ENCODE data around the gene TMEM165. TPM values are rescaled to one million over a fixed set of nuclear protein-coding genes. Genes with fewer than 3 reads are reported as not detected.

TMEM165 gene
- total and polyA plus RNA-seq, 9 donors: 36.6 to 51.9 (median 46.5) TPM

DNA sequence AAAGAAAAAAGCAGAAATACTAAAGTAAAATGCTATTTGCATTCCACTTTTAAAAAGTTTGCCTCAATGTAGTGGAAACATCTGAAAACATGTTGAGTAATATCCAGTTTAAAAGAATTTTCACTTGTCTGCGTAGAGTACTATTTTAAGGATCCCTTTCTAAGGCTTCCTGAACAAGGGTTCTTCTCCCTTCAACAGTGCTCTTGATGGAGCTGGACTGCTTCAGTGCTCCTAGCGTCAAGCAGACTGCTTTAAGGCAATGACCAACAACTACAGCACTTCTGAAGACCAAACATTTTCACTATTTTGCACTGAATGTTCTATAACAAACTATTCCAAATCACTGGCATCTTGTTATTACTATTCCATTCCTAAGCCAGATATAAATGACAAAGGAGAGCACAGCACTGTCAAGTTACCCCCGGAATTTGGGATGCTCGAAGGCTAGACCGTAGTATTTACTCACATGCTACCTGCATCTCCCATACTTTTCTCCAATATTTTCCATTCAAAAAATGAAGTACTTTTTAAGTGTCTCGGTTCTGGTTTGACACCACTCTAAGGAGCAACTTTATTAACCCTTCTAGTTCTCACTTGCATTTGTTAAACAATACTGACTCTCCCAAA, 36.1 kb downstream of the TMEM165 start:
- WGBS (ENCODE audit: insufficient coverage): 56% methylated on average over 3 of the region's 6 CpGs
- Histone ChIP-seq H3K27me3 (ENCODE audit: control insufficient read depth, insufficient read depth, low read length) (no peaks in the 10 kb centered on the region), H3K36me3 (ENCODE audit: control insufficient read depth, insufficient read depth, low read length) (peaks cover 26% of the 10 kb centered on the region), H3K27ac (ENCODE audit: low read length) (no peak overlapping the region), H3K4me1 (ENCODE audit: control insufficient read depth, insufficient read depth, low read length) (no peaks in the 10 kb centered on the region), H3K9me3 (replicated peaks; ENCODE audit: control insufficient read depth, low read depth, low read length) (no peaks in the 10 kb centered on the region), H3K4me3 (ENCODE audit: low read length) (no peak overlapping the region)
- DNase-seq: no peak

DNA sequence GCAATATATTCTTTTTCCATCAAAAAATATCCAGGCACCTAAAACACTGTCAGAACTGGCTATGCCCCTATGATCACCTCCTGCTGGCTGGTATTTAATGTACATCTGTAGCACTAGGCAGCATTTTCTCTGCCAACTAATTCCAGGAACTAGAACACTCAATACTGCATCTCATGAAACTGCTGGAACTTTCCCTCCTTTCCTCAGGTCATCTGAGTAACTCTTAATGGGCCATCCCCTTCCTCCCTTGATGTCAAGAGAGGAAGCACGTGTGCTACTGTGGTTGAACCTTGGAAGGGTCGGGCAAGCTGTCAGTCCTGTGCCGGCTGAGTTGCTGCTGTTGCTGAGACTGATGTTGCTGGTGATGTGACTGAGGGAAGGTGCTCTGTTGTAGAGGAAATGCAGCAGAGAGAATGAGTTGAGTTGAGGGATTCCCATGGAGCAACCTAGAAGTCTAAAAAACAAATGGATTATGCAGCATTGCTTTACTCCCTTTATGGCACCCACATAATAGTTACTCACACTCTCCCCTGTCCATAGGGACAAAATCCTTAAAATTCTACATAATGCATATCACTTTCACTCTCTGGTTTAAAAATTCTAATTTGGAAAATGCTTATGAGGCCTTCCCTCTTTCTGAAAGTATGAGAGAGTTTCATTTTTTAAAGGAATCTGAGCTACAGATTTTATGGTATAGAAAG, 39.5 kb downstream of the TMEM165 start:
- no CpG with 5 or more reads among the region's 3 CpGs for WGBS (ENCODE audit: insufficient coverage)
- H3K27me3 ChIP-seq (ENCODE audit: control insufficient read depth, insufficient read depth, low read length): no peaks in the 10 kb centered on the region
- H3K27ac ChIP-seq (ENCODE audit: low read length): no peak overlapping the region
- H3K4me3 ChIP-seq (ENCODE audit: low read length): no peak overlapping the region
- H3K36me3 ChIP-seq (ENCODE audit: control insufficient read depth, insufficient read depth, low read length): peaks cover 23% of the 10 kb centered on the region
- peak; percentile 27 for DNase-seq
- H3K9me3 ChIP-seq (replicated peaks; ENCODE audit: control insufficient read depth, low read depth, low read length): no peaks in the 10 kb centered on the region
- H3K4me1 ChIP-seq (ENCODE audit: control insufficient read depth, insufficient read depth, low read length): no peaks in the 10 kb centered on the region

- H3K4me1 ChIP-seq (ENCODE audit: control insufficient read depth, insufficient read depth, low read length): no peaks in the 10 kb centered on the region
- H3K27ac ChIP-seq (ENCODE audit: low read length): no peak overlapping the region
- no peaks in the 10 kb centered on the region for H3K27me3 ChIP-seq (ENCODE audit: control insufficient read depth, insufficient read depth, low read length)
- peaks cover 29% of the 10 kb centered on the region for H3K36me3 ChIP-seq (ENCODE audit: control insufficient read depth, insufficient read depth, low read length)
- H3K4me3 ChIP-seq (ENCODE audit: low read length): no peak overlapping the region
- WGBS (ENCODE audit: insufficient coverage): 80% methylated on average over 1 of the region's 5 CpGs
- DNase-seq: no peak
- H3K9me3 ChIP-seq (replicated peaks; ENCODE audit: control insufficient read depth, low read depth, low read length): no peaks in the 10 kb centered on the region
Measured at GRCh38 chr4:55437356-55437796, 41.6 kb downstream of the TMEM165 start.

- Histone ChIP-seq H3K27ac (ENCODE audit: low read length) (no peak overlapping the region), H3K9me3 (replicated peaks; ENCODE audit: control insufficient read depth, low read depth, low read length) (no peaks in the 10 kb centered on the region), H3K4me1 (ENCODE audit: control insufficient read depth, insufficient read depth, low read length) (no peaks in the 10 kb centered on the region), H3K27me3 (ENCODE audit: control insufficient read depth, insufficient read depth, low read length) (no peaks in the 10 kb centered on the region), H3K4me3 (ENCODE audit: low read length) (no peak overlapping the region), H3K36me3 (ENCODE audit: control insufficient read depth, insufficient read depth, low read length) (peaks cover 27% of the 10 kb centered on the region)
- DNase-seq: no peak
- no CpG with 5 or more reads among the region's 3 CpGs for WGBS (ENCODE audit: insufficient coverage)
Measured at GRCh38 chr4:55437823-55438222, 42.1 kb downstream of the TMEM165 start.

DNA sequence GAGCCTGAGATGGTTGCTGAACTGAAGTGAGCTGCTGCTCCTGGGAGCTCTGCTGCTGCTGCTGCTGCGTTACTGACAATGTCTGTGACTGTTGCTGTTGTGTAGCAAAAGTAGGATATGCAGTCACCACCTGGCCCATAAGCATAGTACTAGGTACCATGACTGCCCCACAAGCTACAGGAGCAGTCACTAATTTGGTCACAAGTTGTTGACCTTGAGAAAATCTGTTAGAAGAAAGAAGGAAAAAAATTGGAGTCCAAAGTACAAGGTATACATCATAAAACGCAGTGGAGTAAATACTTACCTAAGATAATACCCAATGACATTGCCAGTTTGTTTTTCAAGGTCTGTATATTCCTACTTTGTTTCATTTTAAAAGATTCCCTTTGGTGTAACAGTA, 42.6 kb downstream of the TMEM165 start:
- H3K36me3 ChIP-seq (ENCODE audit: control insufficient read depth, insufficient read depth, low read length): peaks cover 27% of the 10 kb centered on the region
- H3K27ac ChIP-seq (ENCODE audit: low read length): no peak overlapping the region
- no peaks in the 10 kb centered on the region for H3K4me1 ChIP-seq (ENCODE audit: control insufficient read depth, insufficient read depth, low read length)
- no peaks in the 10 kb centered on the region for H3K27me3 ChIP-seq (ENCODE audit: control insufficient read depth, insufficient read depth, low read length)
- H3K4me3 ChIP-seq (ENCODE audit: low read length): no peak overlapping the region
- DNase-seq: no peak
- no peaks in the 10 kb centered on the region for H3K9me3 ChIP-seq (replicated peaks; ENCODE audit: control insufficient read depth, low read depth, low read length)
- WGBS (ENCODE audit: insufficient coverage): no CpG with 5 or more reads among the region's 2 CpGs

- Histone ChIP-seq H3K4me3 (ENCODE audit: low read length) (no peak overlapping the region), H3K36me3 (ENCODE audit: control insufficient read depth, insufficient read depth, low read length) (peaks cover 29% of the 10 kb centered on the region), H3K9me3 (replicated peaks; ENCODE audit: control insufficient read depth, low read depth, low read length) (no peaks in the 10 kb centered on the region), H3K4me1 (ENCODE audit: control insufficient read depth, insufficient read depth, low read length) (no peaks in the 10 kb centered on the region), H3K27ac (ENCODE audit: low read length) (no peak overlapping the region), H3K27me3 (ENCODE audit: control insufficient read depth, insufficient read depth, low read length) (no peaks in the 10 kb centered on the region)
- DNase-seq: no peak
Measured at GRCh38 chr4:55439023-55439422, 43.3 kb downstream of the TMEM165 start.

GRCh38 chr4:55440786-55441185, 45.0 kb downstream of the TMEM165 start:
- H3K36me3 ChIP-seq (ENCODE audit: control insufficient read depth, insufficient read depth, low read length): peaks cover 20% of the 10 kb centered on the region
- WGBS (ENCODE audit: insufficient coverage): 100% methylated on average over 1 of the region's 2 CpGs

DNA sequence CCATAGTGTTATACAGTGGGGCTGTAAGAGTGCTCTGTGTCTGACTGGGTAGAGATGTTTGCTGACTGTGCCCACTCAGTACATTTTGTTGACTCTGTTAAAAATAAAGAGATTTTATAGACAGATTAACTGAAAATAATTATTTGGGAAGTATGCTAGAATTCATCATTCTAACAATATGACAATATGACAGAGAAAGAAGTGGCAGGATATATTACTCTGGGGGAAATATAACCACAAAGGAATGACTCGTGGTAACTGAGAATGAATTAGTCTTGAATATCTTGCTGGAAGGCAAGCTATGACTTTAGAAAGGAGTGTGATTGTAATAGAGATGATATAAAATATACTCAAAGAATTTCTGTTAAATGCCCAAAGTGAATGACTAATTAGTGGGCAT, 46.8 kb downstream of the TMEM165 start:
- peaks cover 22% of the 10 kb centered on the region for H3K36me3 ChIP-seq (ENCODE audit: control insufficient read depth, insufficient read depth, low read length)

More at GRCh38 chr4:55440786-55441185, 45.0 kb downstream of the TMEM165 start:
- H3K4me1 ChIP-seq (ENCODE audit: control insufficient read depth, insufficient read depth, low read length): no peaks in the 10 kb centered on the region
- H3K4me3 ChIP-seq (ENCODE audit: low read length): no peak overlapping the region
- no peak overlapping the region for H3K27ac ChIP-seq (ENCODE audit: low read length)
- H3K9me3 ChIP-seq (replicated peaks; ENCODE audit: control insufficient read depth, low read depth, low read length): no peaks in the 10 kb centered on the region
- H3K27me3 ChIP-seq (ENCODE audit: control insufficient read depth, insufficient read depth, low read length): no peaks in the 10 kb centered on the region
- DNase-seq: no peak

GRCh38 chr4:55444827-55445226, 49.1 kb downstream of the TMEM165 start:
- no peaks in the 10 kb centered on the region for H3K9me3 ChIP-seq (replicated peaks; ENCODE audit: control insufficient read depth, low read depth, low read length)
- peaks cover 20% of the 10 kb centered on the region for H3K36me3 ChIP-seq (ENCODE audit: control insufficient read depth, insufficient read depth, low read length)
- DNase-seq: peak; percentile 22
- WGBS (ENCODE audit: insufficient coverage): no CpG with 5 or more reads among the region's 2 CpGs
- H3K27me3 ChIP-seq (ENCODE audit: control insufficient read depth, insufficient read depth, low read length): no peaks in the 10 kb centered on the region
- no peak overlapping the region for H3K27ac ChIP-seq (ENCODE audit: low read length)
- no peaks in the 10 kb centered on the region for H3K4me1 ChIP-seq (ENCODE audit: control insufficient read depth, insufficient read depth, low read length)
- H3K4me3 ChIP-seq (ENCODE audit: low read length): no peak overlapping the region

More for the DNA sequence above, 46.8 kb downstream of the TMEM165 start:
- no peak overlapping the region for H3K27ac ChIP-seq (ENCODE audit: low read length)
- no peaks in the 10 kb centered on the region for H3K9me3 ChIP-seq (replicated peaks; ENCODE audit: control insufficient read depth, low read depth, low read length)
- no peak overlapping the region for H3K4me3 ChIP-seq (ENCODE audit: low read length)
- H3K4me1 ChIP-seq (ENCODE audit: control insufficient read depth, insufficient read depth, low read length): no peaks in the 10 kb centered on the region
- no peak for DNase-seq
- no peaks in the 10 kb centered on the region for H3K27me3 ChIP-seq (ENCODE audit: control insufficient read depth, insufficient read depth, low read length)
- WGBS (ENCODE audit: insufficient coverage): no CpG with 5 or more reads among the region's 1 CpG

DNA sequence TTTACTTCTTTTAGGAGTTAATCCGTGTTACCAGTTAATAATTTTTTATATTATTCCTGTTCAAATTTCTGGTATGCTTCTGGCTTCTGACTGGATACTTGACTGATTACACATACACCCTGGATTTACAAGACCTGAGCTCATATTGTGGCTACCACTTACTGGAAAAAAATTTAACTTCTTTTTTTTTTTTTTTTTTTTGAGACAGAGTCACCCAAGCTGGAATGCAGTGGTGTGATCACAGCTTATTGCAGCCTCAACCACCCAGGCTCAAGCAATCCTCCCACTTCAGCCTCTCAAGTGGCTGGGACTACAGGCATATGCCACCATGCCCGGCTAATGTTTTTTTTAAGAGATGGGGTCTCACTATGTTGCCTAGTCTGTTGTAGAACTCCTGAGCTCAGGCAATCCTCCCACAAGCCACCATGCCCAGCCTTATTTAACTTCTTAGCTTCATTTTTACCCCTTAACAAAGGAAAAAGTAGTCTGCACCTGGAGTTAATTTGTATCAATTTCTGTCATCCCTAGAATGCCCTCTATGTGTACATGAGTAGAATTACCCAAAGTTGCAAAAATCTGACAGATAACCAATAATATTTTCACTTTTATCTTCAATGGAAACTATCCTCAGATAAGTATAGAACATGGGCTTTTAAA, 50.3 kb downstream of the TMEM165 start:
- no peak for DNase-seq

More for the DNA sequence above, 50.3 kb downstream of the TMEM165 start:
- H3K4me3 ChIP-seq (ENCODE audit: low read length): no peak overlapping the region
- no peaks in the 10 kb centered on the region for H3K27me3 ChIP-seq (ENCODE audit: control insufficient read depth, insufficient read depth, low read length)
- no CpG with 5 or more reads among the region's 2 CpGs for WGBS (ENCODE audit: insufficient coverage)
- no peaks in the 10 kb centered on the region for H3K9me3 ChIP-seq (replicated peaks; ENCODE audit: control insufficient read depth, low read depth, low read length)
- H3K36me3 ChIP-seq (ENCODE audit: control insufficient read depth, insufficient read depth, low read length): peaks cover 26% of the 10 kb centered on the region
- no peak overlapping the region for H3K27ac ChIP-seq (ENCODE audit: low read length)
- H3K4me1 ChIP-seq (ENCODE audit: control insufficient read depth, insufficient read depth, low read length): no peaks in the 10 kb centered on the region

Measured in muscle of leg (tissue), 11 donors.